HCT116 (cell line): ENCODE results near the gene PDCL3.

ENCODE experiments used
- CEBPB ChIP-seq: IDR thresholded peaks from 2 replicates; pipeline ENCODE4 v1.6.1; 2012; ENCODE audit warnings: low read depth
- CTCF ChIP-seq, 3 experiments: fragments of 200-600 bp in 1 of 3; sonication (generic) in 1 of 3; IDR thresholded peaks in 2 of 3; conservative IDR thresholded peaks in 1 of 3; 2 replicates each; pipeline ENCODE4 v1.5.1; 2012 to 2017; ENCODE audit warnings: low read depth in 2 of 3, low read length in 2 of 3, antibody characterized with exemption in 1 of 3, borderline replicate concordance in 1 of 3, control low read depth in 1 of 3, mild to moderate bottlenecking in 1 of 3, mixed read lengths in 1 of 3, mixed run types in 1 of 3, moderate library complexity in 1 of 3; ENCODE audit not compliant: insufficient read depth in 1 of 3
- EGR1 ChIP-seq: IDR thresholded peaks from 2 replicates; pipeline ENCODE4 v1.6.1; 2012; ENCODE audit warnings: low read depth
- EZH2phosphoT487 ChIP-seq: fragments of 200-600 bp; IDR thresholded peaks from 2 replicates; pipeline ENCODE4 v1.6.1; 2018; ENCODE audit warnings: antibody characterized with exemption, borderline replicate concordance
- JUND ChIP-seq: IDR thresholded peaks from 2 replicates; pipeline ENCODE4 v1.6.1; 2012
- POLR2A ChIP-seq: IDR thresholded peaks from 2 replicates; pipeline ENCODE4 v1.7.0; 2011; ENCODE audit warnings: borderline replicate concordance; ENCODE audit not compliant: insufficient read depth, insufficient read length; ENCODE audit errors: extremely low read depth
- RAD21 ChIP-seq: IDR thresholded peaks from 2 replicates; pipeline ENCODE4 v1.6.1; 2012; ENCODE audit warnings: low read depth, mild to moderate bottlenecking
- SP1 ChIP-seq: IDR thresholded peaks from 2 replicates; pipeline ENCODE4 v1.6.1; 2012; ENCODE audit warnings: low read depth

- TF ChIP-seq CEBPB (no peak), CTCF (IDR thresholded peaks at IDR 0.05 in 2 of 3, conservative IDR thresholded peaks at IDR 0.05 in 1 of 3; ENCODE audit: borderline replicate concordance in 1 of 3, insufficient read depth in 1 of 3, low read depth in 2 of 3, low read length in 2 of 3) (no peak), SP1 (no peak), RAD21 (no peak), JUND (no peak), EGR1 (no peak), EZH2phosphoT487 (no peak), POLR2A (no peak)
These were observed 834 bp downstream of the PDCL3 start for GRCh38 chr2:100563407-100564247.
